ENCODE results near the gene CCL15. TPM values are rescaled to one million over a fixed set of nuclear protein-coding genes. Genes with fewer than 3 reads are reported as not detected.

CCL15 gene
- not detected for total RNA-seq

GRCh38 chr17:36001110-36001771, at the start of gene CCL15:
Gene CCL15 (minus strand): TSS chr17:36001553. CDS start chr17:36001492, 61 bp downstream.

GRCh38 chr17:36017799-36018198, 16.4 kb upstream of the CCL15 start, which contains the start of gene CCL23:
Gene CCL23 (minus strand): TSS chr17:36017972. CDS start chr17:36017897, 75 bp downstream.

GRCh38 chr17:35986643-35987042, 14.7 kb downstream of the CCL15 start, which contains the start of gene CCL14:
Gene CCL14 (minus strand): TSS chr17:35986729. CDS start chr17:35986649, 80 bp downstream.

GRCh38 chr17:35981246-35981645, 20.1 kb downstream of the CCL15 start, which contains the start of gene CCL16:
Gene CCL16 (minus strand): TSS chr17:35981497. CDS start chr17:35981420, 77 bp downstream.

Other genes starting within 250 kb of the CCL15 start
- 0.33 TPM for gene GAS2L2, start 248.3 kb downstream of the CCL15 start, total RNA-seq
- not detected for gene C17orf50, start 240.7 kb downstream of the CCL15 start, total RNA-seq
- 4.2 TPM for gene MMP28, start 205.9 kb downstream of the CCL15 start, total RNA-seq
- gene TAF15, start 192.1 kb downstream of the CCL15 start, total RNA-seq = 132 TPM
- gene HEATR9, start 132.7 kb downstream of the CCL15 start, total RNA-seq = not detected
- gene CCL5, start 121.2 kb downstream of the CCL15 start, total RNA-seq = 2.1 TPM
- gene RDM1, start 70.8 kb downstream of the CCL15 start, total RNA-seq = 0.99 TPM
- not detected for gene LYZL6, start 57.8 kb downstream of the CCL15 start, total RNA-seq
- not detected for gene CCL16, start 20.1 kb downstream of the CCL15 start, total RNA-seq
- gene CCL14, start 14.8 kb downstream of the CCL15 start, total RNA-seq = 0.60 TPM
- gene CCL23, start 16.4 kb upstream of the CCL15 start, total RNA-seq = not detected
- gene CCL18, start 62.7 kb upstream of the CCL15 start, total RNA-seq = not detected
- 1.3 TPM for gene CCL3, start 88.6 kb upstream of the CCL15 start, total RNA-seq
- 2.3 TPM for gene CCL4, start 102.3 kb upstream of the CCL15 start, total RNA-seq
- gene TBC1D3B, start 175.1 kb upstream of the CCL15 start, total RNA-seq = 4.7 TPM
- 0.49 TPM for gene CCL3L1, start 195.2 kb upstream of the CCL15 start, total RNA-seq
- 5.4 TPM for gene CCL4L2, start 209.5 kb upstream of the CCL15 start, total RNA-seq

Data from camera-type eye (tissue), 1 donor.